HCT116 (cell line): ENCODE data around the gene NPEPL1. TPM values are rescaled to one million over a fixed set of nuclear protein-coding genes. Genes with fewer than 3 reads are reported as not detected.

Experiments used
- ATAC-seq: fragments of 200-7000 bp; cut with Tn5 transposase; 2 replicates; pipeline ENCODE4 v1.9.1; 2020; ENCODE audit warnings: mild to moderate bottlenecking, moderate library complexity
- BruUV-seq: library from RNA; stranded (reverse); fragments of 400-500 nt; replicated peaks from 2 replicates; lab custom pipeline; 2021; lab: Mats Ljungman, UMichigan
- CTCF ChIA-PET: fragments of 300-600 bp; sonication (Branson Sonifier 250); formaldehyde crosslinking; loops from one replicate; lab custom pipeline; 2021; ENCODE audit warnings: antibody characterized with exemption; lab: Charles Lee
- POLR2A ChIA-PET: fragments of 300-600, 350-600 bp; sonication (Branson Sonifier 250); formaldehyde crosslinking; loops from one replicate; lab custom pipeline; 2021; ENCODE audit warnings: antibody characterized with exemption; lab: Charles Lee
- RAD21 ChIA-PET, 2 experiments: fragments of 300-600 bp; sonication (Branson Sonifier 250); formaldehyde crosslinking; loops; one replicate each; lab custom pipeline; 2023; ENCODE audit warnings: low total read pairs in 2 of 2; ENCODE audit not compliant: uncharacterized antibody in 2 of 2, unreplicated experiment in 2 of 2, low non-redundant PET in 1 of 2; lab: Charles Lee
- DNase-seq: peaks from one replicate; pipeline ENCODE4 v3.0.0-alpha.2; 2010; ENCODE audit warnings: low read depth, low spot score
- H2AFZ ChIP-seq: fragments of 200-600 bp; shearing (Covaris generic), sonication (generic); 2 replicates; pipeline ENCODE4 v1.6.1; 2017; ENCODE audit warnings: low read depth, mixed run types, mixed read lengths, antibody characterized with exemption, low read length; ENCODE audit not compliant: poor library complexity, severe bottlenecking
- H3K27ac ChIP-seq: 2 replicates; pipeline ENCODE4 v1.5.1; 2012; ENCODE audit warnings: low read depth, low read length
- H3K27me3 ChIP-seq: fragments of 200-600 bp; sonication (generic); 2 replicates; pipeline ENCODE4 v1.6.1; 2016; ENCODE audit warnings: mixed run types, low read length, mixed read lengths; ENCODE audit not compliant: insufficient read depth
- H3K36me3 ChIP-seq, 2 experiments: fragments of 200-500 bp in 1 of 2; fragments of 200-600 bp in 1 of 2; sonication (Bioruptor generic) in 1 of 2; sonication (generic) in 1 of 2; 2 replicates each; pipeline versions ENCODE4 v1.5.1 to v1.6.1; 2014 to 2016; ENCODE audit warnings: low read length in 2 of 2, inconsistent platforms in 1 of 2, mixed read lengths in 1 of 2, mixed run types in 1 of 2; ENCODE audit not compliant: insufficient read depth in 2 of 2, control insufficient read depth in 1 of 2
- H3K4me1 ChIP-seq, 2 experiments: fragments of 200-600 bp in 1 of 2; sonication (generic) in 1 of 2; 2 replicates each; pipeline versions ENCODE4 v1.5.1 to v1.6.1; 2012 to 2017; ENCODE audit warnings: low read length in 2 of 2, inconsistent platforms in 1 of 2, mild to moderate bottlenecking in 1 of 2, mixed read lengths in 1 of 2, mixed run types in 1 of 2, moderate library complexity in 1 of 2; ENCODE audit not compliant: insufficient read depth in 2 of 2, control insufficient read depth in 1 of 2
- H3K4me2 ChIP-seq: fragments of 200-600 bp; sonication (generic); 2 replicates; pipeline ENCODE4 v1.6.1; 2017; ENCODE audit warnings: mixed run types, low read length, mixed read lengths
- H3K4me3 ChIP-seq, 2 experiments: fragments of 200-600 bp in 1 of 2; sonication (generic) in 1 of 2; replicated peaks in 1 of 2; 2 replicates each; pipeline ENCODE4 v1.5.1; 2011 to 2016; ENCODE audit warnings: low read length in 2 of 2, control low read depth in 1 of 2, low read depth in 1 of 2, mild to moderate bottlenecking in 1 of 2, mixed read lengths in 1 of 2, mixed run types in 1 of 2
- H3K79me2 ChIP-seq: fragments of 200-600 bp; sonication (generic); 2 replicates; pipeline ENCODE4 v1.6.1; 2017; ENCODE audit warnings: mild to moderate bottlenecking, mixed run types, low read length, moderate library complexity, mixed read lengths; ENCODE audit not compliant: insufficient read depth
- H3K9ac ChIP-seq: fragments of 200-600 bp; sonication (generic); 2 replicates; pipeline ENCODE4 v1.6.1; 2016; ENCODE audit warnings: low read length, mixed read lengths
- H3K9me2 ChIP-seq: fragments of 200-600 bp; sonication (generic), shearing (Covaris generic); 2 replicates; pipeline ENCODE4 v1.6.1; 2017; ENCODE audit warnings: mixed run types, mild to moderate bottlenecking, moderate library complexity; ENCODE audit not compliant: insufficient read depth
- H3K9me3 ChIP-seq, 2 experiments: fragments of 200-500 bp in 1 of 2; fragments of 200-600 bp in 1 of 2; sonication (Bioruptor generic) in 1 of 2; sonication (generic) in 1 of 2; 2 replicates each; pipeline ENCODE4 v1.6.1; 2014 to 2017; ENCODE audit warnings: low read length in 2 of 2, mixed read lengths in 2 of 2, inconsistent platforms in 1 of 2, low read depth in 1 of 2, mild to moderate bottlenecking in 1 of 2, mixed run types in 1 of 2, moderate library complexity in 1 of 2; ENCODE audit not compliant: control insufficient read depth in 1 of 2, insufficient read depth in 1 of 2
- H4K20me1 ChIP-seq: fragments of 200-600 bp; sonication (generic), shearing (Covaris generic); 2 replicates; pipeline ENCODE4 v1.6.1; 2017; ENCODE audit warnings: mixed run types, mild to moderate bottlenecking, moderate library complexity; ENCODE audit not compliant: insufficient read depth
- CTCF ChIP-seq, 3 experiments: fragments of 200-600 bp in 1 of 3; sonication (generic) in 1 of 3; IDR thresholded peaks in 2 of 3; conservative IDR thresholded peaks in 1 of 3; 2 replicates each; pipeline ENCODE4 v1.5.1; 2012 to 2017; ENCODE audit warnings: low read depth in 2 of 3, low read length in 2 of 3, antibody characterized with exemption in 1 of 3, borderline replicate concordance in 1 of 3, control low read depth in 1 of 3, mild to moderate bottlenecking in 1 of 3, mixed read lengths in 1 of 3, mixed run types in 1 of 3, moderate library complexity in 1 of 3; ENCODE audit not compliant: insufficient read depth in 1 of 3
- EZH2 ChIP-seq: fragments of 200-600 bp; sonication (generic); IDR thresholded peaks from 2 replicates; pipeline ENCODE4 v1.6.1; 2017; ENCODE audit warnings: antibody characterized with exemption, mixed run types
- EZH2phosphoT487 ChIP-seq: fragments of 200-600 bp; IDR thresholded peaks from 2 replicates; pipeline ENCODE4 v1.6.1; 2018; ENCODE audit warnings: antibody characterized with exemption, borderline replicate concordance
- JUND ChIP-seq: IDR thresholded peaks from 2 replicates; pipeline ENCODE4 v1.6.1; 2012
- POLR2AphosphoS5 ChIP-seq: IDR thresholded peaks from 2 replicates; pipeline ENCODE4 v1.6.1; 2011; ENCODE audit warnings: mild to moderate bottlenecking, low read depth, low read length, moderate library complexity
- RAD21 ChIP-seq: IDR thresholded peaks from 2 replicates; pipeline ENCODE4 v1.6.1; 2012; ENCODE audit warnings: low read depth, mild to moderate bottlenecking
- SIN3A ChIP-seq: IDR thresholded peaks from 2 replicates; pipeline ENCODE4 v1.6.1; 2012; ENCODE audit warnings: low read depth
- SP1 ChIP-seq: IDR thresholded peaks from 2 replicates; pipeline ENCODE4 v1.6.1; 2012; ENCODE audit warnings: low read depth
- SRF ChIP-seq: IDR thresholded peaks from 2 replicates; pipeline ENCODE4 v1.6.1; 2012; ENCODE audit warnings: low read depth
- ZBTB33 ChIP-seq: IDR thresholded peaks from 2 replicates; pipeline ENCODE4 v1.6.1; 2011; ENCODE audit warnings: mild to moderate bottlenecking, low read length, moderate library complexity; ENCODE audit not compliant: insufficient replicate concordance; ENCODE audit errors: extremely low read depth
- ZNF274 ChIP-seq: fragments of 200-500 bp; sonication (Bioruptor generic); IDR thresholded peaks from 2 replicates; pipeline ENCODE4 v1.6.1; 2014; ENCODE audit warnings: mild to moderate bottlenecking, low read depth, low read length, inconsistent platforms
- intact Hi-C: fragments of 100-400 bp; cut with micrococcal nuclease; formaldehyde crosslinking; loops from 2 replicates; pipeline ENCODE4 v1.10.0; 2022
- total RNA-seq: library from RNA; stranded (reverse); gene quantifications from one replicate; pipeline ENCODE4 v1.2.1, GENCODE V29; 2021; ENCODE audit not compliant: unreplicated experiment
- TF ChIP-seq, protein P1 (sequence below): IDR thresholded peaks from 2 replicates; pipeline ENCODE4 v1.6.1; 2012

The NPEPL1 gene
- total RNA-seq, 1 experiment from 2014 or later = 16.6 TPM

- Histone ChIP-seq H2AFZ (no peak overlapping the region), H3K9me2 (no peaks in the 10 kb centered on the region), H3K9me3 (no peaks in the 10 kb centered on the region), H3K4me3 (no peak overlapping the region), H3K9ac (no peak overlapping the region), H3K27me3 (no peaks in the 10 kb centered on the region), H3K79me2 (peaks cover 39% of the 10 kb centered on the region), H3K4me2 (no peak overlapping the region), H3K27ac (no peak overlapping the region), H3K4me1 (no peaks in the 10 kb centered on the region), H4K20me1 (no peaks in the 10 kb centered on the region), H3K36me3 (peaks cover 29 to 52% of the 10 kb centered on the region in 2 experiments; a peak in 3 of 4 replicates)
- TF ChIP-seq EZH2phosphoT487 = no peak
- ATAC-seq (no peak), DNase-seq (no peak)
- intact Hi-C loops = no loop called here
- ChIA-PET POLR2A (no interaction called here), CTCF (no interaction called here), RAD21 (no interaction called here)
- BruUV-seq = no TSS peak
Measured at GRCh38 chr20:58669287-58670006, 23.2 kb upstream of the NPEPL1 start.

GRCh38 chr20:58670102-58670501 lies 22.5 kb upstream of the NPEPL1 start:
- Histone ChIP-seq H3K27me3 (no peaks in the 10 kb centered on the region), H3K27ac (no peak overlapping the region)

More at GRCh38 chr20:58670102-58670501, 22.5 kb upstream of the NPEPL1 start:
- H4K20me1 ChIP-seq = no peaks in the 10 kb centered on the region
- TF ChIP-seq JUND (no peak), POLR2AphosphoS5 (no peak), CTCF (IDR thresholded peaks at IDR 0.05 in 2 of 3, conservative IDR thresholded peaks at IDR 0.05 in 1 of 3; ENCODE audit: borderline replicate concordance in 1 of 3, insufficient read depth in 1 of 3, low read depth in 2 of 3, low read length in 2 of 3) (no peak), SIN3A (no peak), ZNF274 (no peak), EZH2 (no peak), ZBTB33 (no peak), SRF (no peak), SP1 (no peak), RAD21 (no peak)
- TF ChIP-seq, protein P1, sequence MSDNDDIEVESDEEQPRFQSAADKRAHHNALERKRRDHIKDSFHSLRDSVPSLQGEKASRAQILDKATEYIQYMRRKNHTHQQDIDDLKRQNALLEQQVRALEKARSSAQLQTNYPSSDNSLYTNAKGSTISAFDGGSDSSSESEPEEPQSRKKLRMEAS = no peak
- TF ChIP-seq, all 23 proteins: peak for 0
- H3K4me3 ChIP-seq = no peak overlapping the region
- peaks cover 33% of the 10 kb centered on the region for H3K79me2 ChIP-seq
- H2AFZ ChIP-seq = no peak overlapping the region
- no peaks in the 10 kb centered on the region for H3K9me3 ChIP-seq
- H3K9ac ChIP-seq = no peak overlapping the region
- H3K4me1 ChIP-seq = no peaks in the 10 kb centered on the region
- ChIA-PET CTCF (no interaction called here), RAD21 (no interaction called here), POLR2A (no interaction called here)
- ATAC-seq = no peak
- H3K9me2 ChIP-seq = no peaks in the 10 kb centered on the region
- H3K36me3 ChIP-seq = peaks cover 29 to 55% of the 10 kb centered on the region in 2 experiments; a peak in 3 of 4 replicates
- H3K4me2 ChIP-seq = no peak overlapping the region
- no peak for DNase-seq
- intact Hi-C loops = no loop called here
- no TSS peak for BruUV-seq
